PFSK-1 (cell line): ENCODE results near the gene CCR5AS.

ENCODE experiments used
- POLR2AphosphoS5 ChIP-seq: IDR thresholded peaks from 2 replicates; pipeline ENCODE4 v1.6.1; 2012; ENCODE audit warnings: low read depth, mild to moderate bottlenecking, control low read depth, low read length, moderate library complexity
- TAF1 ChIP-seq: IDR thresholded peaks from 2 replicates; pipeline ENCODE4 v1.6.1; 2012; ENCODE audit warnings: low read length, control low read depth, borderline replicate concordance; ENCODE audit not compliant: insufficient read depth

DNA sequence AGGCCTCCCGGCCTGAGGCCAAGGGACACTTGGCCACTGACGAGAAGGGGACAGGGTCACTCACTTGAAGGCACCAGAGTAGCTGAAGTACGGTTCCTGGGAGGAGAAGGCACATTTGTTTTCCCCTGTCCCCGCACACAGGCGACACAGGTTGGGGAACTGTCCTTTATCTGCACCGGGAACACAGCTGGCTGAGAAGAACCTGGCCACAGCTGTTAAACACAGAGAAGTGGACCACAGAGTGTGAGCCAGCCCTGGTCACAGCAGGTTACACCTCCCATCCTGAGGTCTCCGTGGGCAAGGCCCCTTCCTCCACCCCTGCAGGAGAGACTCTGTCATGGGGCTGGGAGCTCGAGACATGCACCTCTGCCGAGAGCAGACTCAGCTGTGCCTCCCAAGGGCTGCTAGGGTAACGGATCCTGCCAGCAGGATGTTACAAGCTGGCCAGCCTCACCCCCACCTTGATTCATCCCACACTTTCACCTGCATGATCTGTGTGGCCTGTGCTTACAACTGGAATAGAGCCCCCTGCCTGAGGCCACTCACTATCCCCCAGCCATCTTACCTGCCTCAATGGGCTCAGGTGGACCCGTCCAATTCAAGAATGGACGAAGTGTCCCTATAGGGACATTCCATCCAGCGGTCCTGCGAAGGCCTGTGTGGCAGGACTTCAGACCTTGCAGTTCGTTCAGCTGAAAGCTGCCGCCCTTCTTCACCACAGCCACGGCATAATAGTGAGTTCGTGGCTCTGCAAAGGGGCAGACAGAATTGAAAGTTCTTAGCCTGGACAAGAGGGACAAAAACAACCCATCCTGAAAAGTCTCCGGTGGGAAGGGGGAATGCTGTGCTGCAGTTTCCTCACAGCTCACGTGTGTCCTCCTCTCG, 48.6 kb upstream of the CCR5AS start:
- TF ChIP-seq POLR2AphosphoS5 (no peak), TAF1 (no peak)
